T-helper 2 cell treated with Interferon-gamma antibody and Interleukin-4, amounts not matched to agents 100 ng/mL and 5 ng/mL, for 36 hours (primary cell): ENCODE data around the gene GNPNAT1. TPM values are rescaled to one million over a fixed set of nuclear protein-coding genes. Genes with fewer than 3 reads are reported as not detected.

Experiments used
- intact Hi-C: fragments of 100-400 bp; cut with micrococcal nuclease; formaldehyde crosslinking; loops from one replicate; pipeline ENCODE4 v1.15.1; 2023
- total RNA-seq: library from RNA; stranded (reverse); gene quantifications from 2 replicates; pipeline ENCODE4 v1.2.3, GENCODE V29; 2022

Gene GNPNAT1
- total RNA-seq = 16.7 and 18.0 TPM in 2 replicates

DNA sequence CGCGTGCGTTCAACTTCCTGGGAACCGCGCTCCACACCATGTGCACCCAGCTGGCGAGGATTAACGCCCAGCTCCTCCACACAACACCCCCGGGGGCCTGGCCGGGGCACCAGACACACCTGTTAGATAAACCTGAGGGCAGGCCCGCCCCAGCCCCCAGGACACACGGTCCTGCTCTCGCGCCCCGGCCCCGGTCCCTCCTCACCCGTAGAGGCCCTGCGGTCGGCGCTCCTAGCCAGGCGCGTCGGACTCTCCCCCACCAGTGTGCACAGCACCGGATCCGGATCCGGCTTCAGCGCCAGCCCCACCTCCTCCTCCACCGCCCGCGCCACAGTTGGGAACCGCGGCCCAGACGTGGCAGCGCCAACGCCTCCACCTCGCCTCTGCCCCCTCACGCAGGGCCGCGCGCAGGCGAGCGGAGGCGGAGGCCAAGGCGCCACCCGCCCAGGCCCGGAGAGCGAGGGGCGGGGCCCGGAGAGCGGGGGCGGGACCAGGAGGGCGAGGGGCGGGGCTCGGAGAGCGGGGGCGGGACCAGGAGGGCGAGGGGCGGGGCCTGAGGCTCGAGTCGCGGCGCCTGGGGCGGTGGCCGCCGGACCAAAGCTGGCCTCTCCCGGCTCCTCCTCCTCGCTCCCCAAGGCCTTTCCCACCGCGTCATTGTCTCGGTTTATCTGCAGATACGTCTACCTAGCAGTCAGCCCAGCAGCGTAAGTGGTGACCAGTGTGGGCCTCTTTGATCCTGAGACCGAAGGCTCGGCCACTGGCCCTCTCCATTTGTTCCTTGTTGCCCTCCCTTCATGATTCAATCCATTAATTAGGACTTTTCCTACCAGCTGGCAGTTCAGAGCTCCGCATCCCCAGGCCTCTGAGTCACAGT, at the start of gene GNPNAT1:
TSS of gene GNPNAT1 (minus strand) at position 385 of the 874 bp plus-strand sequence. CDS start 6,957 bp downstream, outside the sequence.
- intact Hi-C loops = loop anchor here (1.0 to 10.0 kb wide), 6 partner anchors 61 to 477 kb away; partner anchors contain the start of genes DDHD1, GPR137C, PSMC6 and PTGER2

DNA sequence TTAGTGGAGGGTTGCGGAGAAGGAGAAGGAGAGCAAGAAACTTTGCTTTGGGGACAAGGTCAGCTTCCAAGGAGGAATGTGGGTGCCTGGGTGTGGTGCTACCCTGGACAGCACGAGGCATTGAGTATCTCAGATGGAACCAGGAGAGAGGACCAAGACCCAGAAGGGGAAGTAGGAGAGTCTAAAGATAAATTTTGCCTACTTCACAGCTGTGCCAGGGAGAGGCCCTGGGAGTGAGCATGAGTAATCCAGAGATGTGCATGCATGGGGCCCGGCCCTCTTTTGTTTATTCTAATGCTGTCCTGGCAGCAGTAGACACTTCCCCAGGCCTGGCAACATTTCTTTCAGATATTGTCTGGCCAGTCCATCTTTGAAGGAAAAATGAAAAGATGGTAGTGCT, 49.5 kb upstream of the GNPNAT1 start:
- intact Hi-C loops = no loop called here

DNA sequence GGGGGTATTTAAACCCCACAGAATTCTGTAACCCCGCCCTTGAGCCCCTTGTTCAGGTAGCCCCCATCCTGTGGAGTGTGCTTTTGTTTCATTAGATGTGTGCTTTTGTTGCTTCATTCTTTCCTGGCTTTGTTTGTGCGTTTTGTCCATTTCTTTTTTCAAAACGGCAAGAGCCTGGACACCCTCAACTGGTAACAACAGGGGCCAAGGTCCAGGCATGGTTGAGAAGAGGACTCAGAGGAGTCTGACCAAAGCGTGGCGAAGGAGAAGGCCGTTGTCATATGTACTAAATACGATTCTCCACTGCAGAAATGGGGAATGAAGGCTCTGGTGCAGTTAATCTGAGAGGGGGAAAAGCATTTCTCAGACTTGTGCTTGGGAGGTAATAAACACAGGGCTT, 46.0 kb upstream of the GNPNAT1 start:
- intact Hi-C loops = no loop called here

DNA sequence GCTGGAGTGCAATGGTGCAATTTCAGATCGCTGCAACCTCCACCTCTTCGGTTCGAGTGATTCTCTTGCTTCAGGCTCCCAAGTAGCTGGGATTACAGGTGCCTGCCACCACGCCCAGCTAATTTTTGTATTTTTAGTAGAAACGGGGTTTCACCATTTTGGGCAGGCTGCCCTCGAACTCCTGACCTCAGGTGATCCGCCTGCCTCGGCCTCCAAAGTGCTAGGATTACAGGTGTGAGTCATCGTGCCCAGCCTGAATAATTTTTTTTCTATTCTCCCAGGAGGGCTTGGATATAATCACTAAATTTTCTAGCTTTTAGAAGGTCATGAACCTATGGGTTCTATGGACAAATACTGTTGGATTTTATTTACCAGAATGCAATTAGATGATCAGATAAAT, 44.7 kb upstream of the GNPNAT1 start:
- intact Hi-C loops = no loop called here

DNA sequence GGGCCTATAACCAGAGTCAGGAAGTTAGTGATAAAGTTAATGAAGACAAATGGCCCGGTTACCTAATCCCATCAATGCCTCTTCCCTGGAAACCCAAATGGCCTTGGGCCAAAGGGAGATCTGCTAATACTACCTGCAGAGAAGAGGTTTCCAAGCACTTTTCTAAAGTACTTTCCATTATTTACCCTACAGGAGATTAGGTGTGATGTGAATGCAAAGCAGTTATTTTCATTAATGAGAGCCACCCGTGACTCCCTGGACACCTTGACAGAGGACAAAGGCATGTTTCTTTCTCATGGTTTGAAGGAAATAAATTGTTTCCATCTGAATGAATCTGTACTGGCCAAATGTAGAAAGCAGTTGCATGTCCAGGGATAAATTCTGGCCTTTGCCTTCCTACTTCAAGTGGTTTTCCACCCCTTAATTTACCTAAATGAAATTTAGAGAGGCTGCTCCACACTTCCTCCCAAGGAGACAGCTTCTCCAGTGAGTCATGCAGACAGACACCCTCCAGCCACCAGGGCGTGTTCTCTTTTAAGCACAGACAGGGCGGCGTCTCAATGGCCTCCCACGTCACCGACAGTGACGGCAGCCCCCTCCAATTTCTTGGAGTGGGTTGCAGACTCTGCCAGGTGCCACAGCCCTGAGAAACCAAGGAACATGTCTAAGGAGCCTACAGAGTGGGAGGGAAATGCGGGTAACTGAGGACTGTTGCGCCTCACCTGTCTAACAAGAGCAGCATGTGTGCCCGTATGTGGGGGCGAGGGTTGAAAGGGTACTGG, 43.9 kb upstream of the GNPNAT1 start:
- intact Hi-C loops = no loop called here

DNA sequence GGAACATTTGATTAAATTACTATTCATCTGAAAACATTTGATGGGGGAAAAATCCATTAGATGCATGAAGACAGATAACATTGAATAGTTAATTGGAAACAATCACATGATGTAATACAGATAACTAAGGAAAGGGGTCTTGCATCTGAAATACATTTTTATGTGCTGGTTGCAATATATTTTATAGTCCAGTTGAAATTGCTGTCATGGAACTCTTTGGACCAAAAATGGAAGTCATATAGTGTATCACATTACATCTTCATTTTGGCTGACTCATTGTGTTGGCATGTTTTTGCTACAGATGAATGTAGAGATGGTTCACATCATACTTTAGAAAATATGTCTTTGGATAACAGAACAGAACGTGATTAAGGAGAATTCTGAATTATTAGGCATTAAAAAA, 43.0 kb upstream of the GNPNAT1 start:
- intact Hi-C loops = no loop called here

DNA sequence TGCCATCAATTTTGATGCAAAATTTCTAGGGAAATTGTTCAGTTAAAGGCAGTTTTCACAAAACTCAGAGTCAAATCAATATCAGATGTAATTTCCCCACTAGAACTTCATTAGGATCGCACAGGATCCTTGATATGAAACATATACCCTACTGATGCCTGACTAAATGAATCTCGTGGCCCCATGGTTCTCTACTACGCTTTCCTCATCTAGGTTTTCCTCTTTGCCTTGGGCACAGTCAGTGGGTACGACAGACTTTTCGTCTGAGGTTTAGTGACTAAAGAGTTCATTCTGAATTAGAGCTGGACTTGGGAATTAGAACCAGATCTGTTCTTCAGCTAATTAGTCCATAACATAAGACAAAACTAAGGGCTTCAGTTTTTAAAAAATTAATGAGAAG, 42.5 kb upstream of the GNPNAT1 start:
- intact Hi-C loops = no loop called here

DNA sequence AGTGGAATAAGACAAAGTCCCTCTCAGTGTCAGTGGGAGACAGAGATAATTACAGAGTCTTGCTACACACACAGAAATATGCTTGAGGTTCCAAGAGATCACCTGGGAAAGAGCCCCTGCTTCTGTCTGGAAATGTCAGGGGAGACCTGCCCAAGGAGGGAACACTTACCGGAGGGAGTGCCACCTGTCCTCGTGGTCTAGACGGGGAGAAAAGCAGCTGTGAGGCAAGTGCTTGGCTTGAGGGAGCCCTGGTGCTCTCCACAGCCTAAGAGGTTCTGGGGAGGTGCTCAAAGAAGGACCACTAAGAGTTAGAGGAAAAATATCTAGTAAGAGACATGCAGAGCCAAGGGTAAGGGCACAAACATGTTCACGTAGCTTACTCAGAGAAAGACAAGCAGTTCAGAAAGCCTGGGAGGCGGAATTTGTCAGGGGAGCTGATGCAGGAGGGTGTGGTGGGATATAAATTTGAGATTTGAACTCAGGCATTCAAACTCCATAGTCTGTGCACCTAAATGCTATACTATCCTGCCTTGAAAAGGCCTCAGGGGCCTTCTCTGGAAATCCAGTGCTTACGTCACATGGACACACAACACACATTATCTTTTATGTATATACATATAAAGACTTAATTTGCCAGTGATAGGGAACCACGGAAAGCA, 38.2 kb upstream of the GNPNAT1 start:
- intact Hi-C loops = loop anchor here (10.0 kb wide), 1 partner anchor 325 kb away; the partner anchor contains the start of gene DDHD1

DNA sequence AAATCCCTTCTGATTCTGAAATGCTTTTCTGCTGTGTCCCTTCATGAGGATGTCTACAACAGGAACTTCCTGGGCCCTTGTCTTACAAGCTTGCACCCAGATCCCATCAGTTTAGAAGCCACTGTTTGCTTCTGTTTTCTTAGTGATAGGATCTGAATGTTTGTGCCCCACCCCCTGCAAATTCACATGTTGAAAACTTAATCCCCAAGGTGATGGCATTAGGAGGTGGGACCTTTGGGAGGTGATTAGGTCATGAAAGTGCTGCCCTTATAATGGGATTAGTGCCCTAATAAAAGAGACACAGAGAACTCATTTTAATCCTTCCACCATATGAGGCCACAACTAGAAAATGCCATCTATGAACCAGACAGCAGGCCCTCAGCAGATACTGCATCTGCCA, 36.0 kb upstream of the GNPNAT1 start:
- intact Hi-C loops = loop anchor here (10.0 kb wide), 1 partner anchor 327 kb away; the partner anchor contains the start of gene DDHD1

DNA sequence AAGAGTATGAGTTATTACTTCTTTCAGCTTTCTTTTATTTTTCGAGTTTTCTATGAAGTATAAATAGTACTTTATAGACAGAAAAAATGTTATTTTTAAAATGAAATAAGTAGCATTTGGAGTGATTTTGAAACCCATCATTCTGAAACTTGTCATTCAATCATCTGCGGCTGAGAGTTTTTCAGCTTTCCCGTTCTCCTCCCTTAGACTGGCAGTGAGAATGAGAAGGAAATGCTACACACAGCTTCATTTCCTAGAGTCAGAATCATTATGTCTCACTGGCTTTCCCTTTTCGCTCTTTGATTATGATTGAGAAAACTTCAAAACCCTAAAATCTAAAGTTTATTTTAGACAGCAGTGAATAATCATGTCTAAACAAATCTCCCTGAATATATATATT, 33.7 kb upstream of the GNPNAT1 start:
- intact Hi-C loops = loop anchor here (10.0 kb wide), 1 partner anchor 330 kb away; the partner anchor contains the start of gene DDHD1

DNA sequence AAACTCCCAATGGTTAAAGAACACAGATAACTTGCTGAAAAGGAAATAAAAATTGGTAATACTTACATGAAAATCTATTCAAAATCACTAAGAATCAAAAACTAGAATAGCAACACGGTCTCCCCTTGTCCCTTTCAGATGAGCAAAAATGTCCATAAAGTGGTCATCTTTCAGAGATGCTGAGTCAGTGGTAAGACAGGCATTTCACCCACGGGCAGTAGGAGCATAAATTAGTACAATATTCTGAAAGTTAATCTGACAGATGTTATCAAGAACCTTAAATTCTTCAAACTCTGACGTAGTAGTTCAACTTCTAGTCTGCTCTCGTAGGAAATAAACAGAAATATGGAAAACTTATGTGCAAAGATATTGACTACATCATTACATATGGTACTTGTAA, 33.1 kb upstream of the GNPNAT1 start:
- intact Hi-C loops = loop anchor here (10.0 kb wide), 1 partner anchor 330 kb away; the partner anchor contains the start of gene DDHD1

DNA sequence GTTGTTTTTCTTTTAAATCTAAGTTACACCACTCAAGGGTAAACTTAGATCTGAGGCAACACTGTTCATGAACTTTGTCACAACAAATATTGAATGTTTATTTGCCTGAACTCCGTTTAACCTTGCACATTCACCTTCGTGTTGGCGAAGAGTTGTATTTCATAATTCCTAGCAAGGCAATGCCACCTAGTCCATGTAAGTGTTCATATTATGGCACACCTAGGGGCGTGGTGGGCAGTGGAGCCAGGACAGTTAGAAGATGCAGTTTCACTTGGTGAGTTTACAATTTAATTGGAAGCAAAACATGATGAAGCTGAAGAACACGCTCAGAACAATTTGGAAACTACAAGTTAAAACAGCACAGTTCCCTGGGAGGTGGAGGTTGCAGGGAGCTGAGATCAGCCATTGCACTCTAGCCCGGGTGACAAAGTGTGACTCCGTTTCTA, 30.4 kb upstream of the GNPNAT1 start:
- intact Hi-C loops = loop anchor here (10.0 kb wide), 1 partner anchor 333 kb away; the partner anchor contains the start of gene DDHD1

DNA sequence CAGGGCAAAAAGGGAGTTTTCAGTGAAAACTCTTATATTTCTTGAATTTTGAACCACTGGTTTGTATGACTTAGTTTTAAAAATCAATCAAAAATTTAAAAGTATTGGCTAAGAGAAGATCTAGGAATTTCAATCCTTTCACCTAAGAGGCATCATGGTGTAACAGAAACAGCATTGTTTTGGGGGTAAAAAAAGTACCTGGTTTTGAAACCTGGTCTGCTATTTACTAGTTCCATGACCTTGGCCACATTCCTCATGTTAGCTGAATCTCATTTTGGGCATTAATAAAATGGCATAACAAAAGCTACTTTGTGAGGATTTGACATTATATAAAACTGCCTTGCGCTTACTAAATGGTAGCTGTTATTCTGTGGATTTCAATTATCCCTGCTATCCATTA, 16.7 kb upstream of the GNPNAT1 start:
- intact Hi-C loops = no loop called here

DNA sequence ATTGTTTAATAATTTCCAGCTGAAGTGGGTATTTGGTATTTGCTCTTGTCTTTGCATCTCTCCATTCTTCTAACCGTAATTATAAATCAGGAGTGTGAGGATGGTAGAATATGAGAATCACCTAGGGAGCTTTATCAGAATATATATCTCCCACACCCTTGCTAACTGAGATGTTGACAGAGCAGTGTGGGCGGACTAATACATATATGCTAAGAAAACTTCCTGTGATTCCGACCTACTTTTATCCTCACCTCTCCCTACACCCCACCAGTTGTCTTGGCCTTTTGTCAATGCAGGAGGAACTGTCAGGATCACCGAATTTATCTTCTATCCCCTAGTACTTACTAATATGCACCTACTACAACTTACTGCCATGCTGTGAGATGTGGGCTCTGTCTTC, 14.7 kb upstream of the GNPNAT1 start:
- intact Hi-C loops = no loop called here

DNA sequence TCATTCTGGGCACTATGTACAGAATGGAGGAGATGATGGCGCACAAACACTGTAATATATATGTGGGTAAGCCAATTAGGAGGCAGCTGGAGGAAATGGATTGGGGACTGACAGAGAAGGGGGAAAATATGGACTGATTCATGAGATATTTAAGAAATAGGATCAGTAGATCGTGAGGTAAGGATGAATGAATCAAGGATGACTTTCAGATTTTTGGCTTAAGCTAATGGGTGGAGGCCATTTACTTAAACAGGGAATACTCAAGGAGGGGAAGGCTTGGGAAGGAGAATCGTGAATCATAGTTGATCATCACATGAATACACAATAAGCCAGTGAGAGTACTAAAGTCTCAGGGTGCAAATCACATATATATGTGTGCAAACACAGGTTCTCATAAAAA, 11.2 kb upstream of the GNPNAT1 start:
- intact Hi-C loops = no loop called here

DNA sequence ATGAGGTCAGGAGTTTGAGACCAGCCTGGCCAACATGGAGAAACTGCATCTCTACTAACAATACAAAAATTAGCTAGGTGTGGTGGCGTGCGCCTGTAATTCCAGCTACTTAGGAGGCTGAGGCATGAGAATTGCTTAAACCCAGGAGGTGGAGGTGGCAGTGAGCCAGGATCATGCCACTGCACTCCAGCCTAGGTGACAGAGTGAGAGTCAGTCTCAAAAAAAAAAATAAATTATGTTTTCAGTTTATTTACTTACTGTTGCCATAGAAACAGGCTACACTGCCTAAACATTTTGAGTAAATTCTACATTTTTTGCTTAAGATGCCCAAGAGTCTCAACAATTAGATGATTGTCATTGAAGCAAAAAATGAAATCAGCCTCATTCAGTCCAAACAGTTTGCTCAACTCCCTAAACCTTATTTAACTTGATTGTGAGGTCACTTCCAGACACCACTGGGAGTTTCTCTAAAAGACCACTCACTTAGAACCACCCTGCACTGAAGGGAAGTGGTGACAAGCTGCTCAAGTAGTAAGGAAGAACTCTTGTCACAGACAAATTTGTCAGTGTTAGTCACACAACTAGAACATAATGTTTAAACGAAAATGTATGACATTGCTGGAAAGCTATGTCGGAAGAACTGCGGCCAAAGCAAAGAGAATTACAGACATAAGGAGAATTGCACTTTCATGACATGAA, 9.8 kb upstream of the GNPNAT1 start:
- intact Hi-C loops = no loop called here

DNA sequence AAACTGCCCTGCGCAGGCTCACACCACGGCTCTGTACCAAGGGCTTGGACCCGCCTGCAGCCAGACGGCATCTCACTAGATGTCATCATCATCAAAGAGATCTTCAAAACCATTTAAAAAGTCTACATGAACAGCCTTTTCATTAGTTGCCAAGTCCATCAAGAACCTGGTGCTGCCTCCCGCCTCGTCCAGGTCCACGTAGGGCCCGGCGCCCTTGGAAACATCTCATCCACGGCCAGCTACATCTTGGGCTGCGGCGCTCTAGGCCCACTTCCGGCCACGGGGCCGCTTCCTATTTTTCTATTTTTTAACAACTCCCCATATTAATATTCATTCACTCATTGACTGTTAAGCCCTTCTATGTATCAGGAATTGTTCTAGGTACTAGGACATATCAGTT, 7.4 kb upstream of the GNPNAT1 start:
- intact Hi-C loops = loop anchor here (10.0 kb wide), 1 partner anchor 484 kb away; the partner anchor contains the start of gene PTGER2

DNA sequence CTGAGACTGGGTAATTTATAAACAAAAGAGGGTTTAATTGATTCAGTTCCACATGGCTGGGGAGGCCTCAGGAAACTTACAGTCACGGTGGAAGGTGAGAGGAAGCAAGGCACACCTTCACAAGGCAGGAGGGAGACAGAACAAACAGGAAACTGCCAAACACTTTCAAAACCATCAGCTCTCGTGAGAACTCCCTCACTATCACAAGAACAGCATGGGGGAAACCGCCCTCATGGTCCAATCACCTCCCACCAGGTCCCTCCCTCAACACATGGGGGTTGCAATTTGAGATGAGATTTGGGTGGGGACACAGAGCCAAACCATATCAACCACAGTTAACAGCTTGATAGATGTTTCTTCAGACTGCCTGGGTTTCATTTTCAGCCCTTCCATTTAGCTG, 6.2 kb upstream of the GNPNAT1 start:
- intact Hi-C loops = loop anchor here (10.0 kb wide), 1 partner anchor 483 kb away; the partner anchor contains the start of gene PTGER2

DNA sequence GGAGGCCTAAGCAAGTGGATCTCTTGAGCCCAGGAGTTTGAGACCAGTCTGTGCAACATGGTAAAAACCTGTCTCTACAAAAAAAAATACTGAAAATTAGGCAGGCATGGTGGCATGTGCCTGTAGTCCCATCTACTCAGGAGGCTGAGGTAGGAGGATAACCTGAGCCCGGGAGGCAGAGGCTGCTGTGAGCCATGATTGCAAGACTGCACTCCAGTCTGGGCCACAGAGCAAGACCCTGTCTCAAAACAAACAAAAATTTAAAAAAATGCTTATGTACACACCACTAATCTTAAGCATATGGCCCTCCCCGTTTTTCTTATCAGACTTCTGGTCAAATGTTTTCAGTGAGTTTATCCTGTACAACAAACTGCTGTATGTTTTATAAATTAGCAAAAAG, 1.7 kb upstream of the GNPNAT1 start:
- intact Hi-C loops = loop anchor here (10.0 kb wide), 1 partner anchor 478 kb away; the partner anchor contains the start of gene PTGER2

DNA sequence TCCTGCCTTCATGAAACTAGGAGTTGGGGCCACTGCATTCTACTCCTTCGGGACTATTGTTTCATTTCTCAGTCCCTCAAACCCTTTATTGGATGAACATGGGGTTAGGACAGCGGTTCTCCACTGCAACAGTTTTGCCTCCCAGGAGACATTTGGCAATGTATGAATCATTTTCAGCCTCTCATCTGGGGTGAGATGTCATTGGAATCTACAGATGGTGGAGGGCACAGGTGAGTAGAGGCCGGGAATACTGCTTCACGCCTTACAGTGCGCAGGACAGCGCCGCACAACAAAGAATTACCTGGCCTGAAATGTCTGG, 649 bp upstream of the GNPNAT1 start:
- intact Hi-C loops = loop anchor here (10.0 kb wide), 1 partner anchor 477 kb away; the partner anchor contains the start of gene PTGER2
